Esophagus squamous epithelium (tissue), 5 donors: Measurements from ENCODE around the gene BIRC7. TPM values are rescaled to one million over a fixed set of nuclear protein-coding genes. Genes with fewer than 3 reads are reported as not detected.

Experiments
- DNase-seq: peaks from one replicate; lab custom pipeline; 2025; lab: John Stamatoyannopoulos, UW
- H3K27ac ChIP-seq, 4 donors: fragments of 200-600 bp; sonication (generic); one replicate each; pipeline ENCODE4 v1.5.1; 2016 to 2019; ENCODE audit warnings: mild to moderate bottlenecking in 1 of 4
- H3K27me3 ChIP-seq, 4 donors: fragments of 200-600 bp; sonication (generic); 1 replicate in 3 of 4; 2 replicates in 1 of 4; pipeline versions ENCODE4 v1.5.1 to v1.6.0; 2017 to 2021; ENCODE audit warnings: antibody characterized with exemption in 1 of 4
- H3K36me3 ChIP-seq, 3 donors: fragments of 200-600 bp; sonication (generic); one replicate each; pipeline ENCODE4 v1.5.1; 2016 to 2019
- H3K4me1 ChIP-seq, 3 donors: fragments of 200-600 bp; sonication (generic); one replicate each; pipeline ENCODE4 v1.5.1; 2017 to 2019
- H3K4me3 ChIP-seq, 4 donors: fragments of 200-600 bp; sonication (generic); 1 replicate in 3 of 4; 2 replicates in 1 of 4; pipeline ENCODE4 v1.5.1; 2016 to 2019; ENCODE audit warnings: mild to moderate bottlenecking in 2 of 4, moderate library complexity in 1 of 4
- H3K9me3 ChIP-seq, 3 donors: fragments of 200-600 bp; sonication (generic); one replicate each; pipeline ENCODE4 v1.5.1; 2016 to 2019
- POLR2A ChIP-seq, 4 donors: fragments of 450-650 bp; IDR thresholded peaks; one replicate each; pipeline ENCODE4 v1.6.1; 2017; ENCODE audit warnings: antibody characterized with exemption in 4 of 4, mild to moderate bottlenecking in 4 of 4, moderate library complexity in 3 of 4
- WGBS, 2 donors: methylation state at CpG; one replicate each; pipeline ENCODE4 v1.1.5; 2018; 5-methylcytosine and 5-hydroxymethylcytosine counted together
- intact Hi-C: fragments of 100-400 bp; cut with DNase I; formaldehyde crosslinking; loops from one replicate; pipeline ENCODE4 v1.15.0; 2022
- total RNA-seq, 4 donors: library from RNA; depleted of rRNA; stranded (reverse); fragments of >200 nt; gene quantifications; one replicate each; pipeline ENCODE4 v1.1.0, GENCODE V29; 2016
- TF ChIP-seq, protein P1 (sequence below), 6 experiments: fragments of 450-650 bp in 4 of 6; fragments of 200-600 bp in 2 of 6; sonication (generic) in 2 of 6; IDR thresholded peaks; one replicate each; pipeline ENCODE4 v1.5.1; 2016 to 2019; ENCODE audit warnings: antibody characterized with exemption in 6 of 6, mild to moderate bottlenecking in 4 of 6, moderate library complexity in 4 of 6
- donor health status: DM: yes; HTN: yes; CAD: no.

The BIRC7 gene
- total RNA-seq, 4 donors from 2014 or later: 0.57 TPM; not detected in 3

DNA sequence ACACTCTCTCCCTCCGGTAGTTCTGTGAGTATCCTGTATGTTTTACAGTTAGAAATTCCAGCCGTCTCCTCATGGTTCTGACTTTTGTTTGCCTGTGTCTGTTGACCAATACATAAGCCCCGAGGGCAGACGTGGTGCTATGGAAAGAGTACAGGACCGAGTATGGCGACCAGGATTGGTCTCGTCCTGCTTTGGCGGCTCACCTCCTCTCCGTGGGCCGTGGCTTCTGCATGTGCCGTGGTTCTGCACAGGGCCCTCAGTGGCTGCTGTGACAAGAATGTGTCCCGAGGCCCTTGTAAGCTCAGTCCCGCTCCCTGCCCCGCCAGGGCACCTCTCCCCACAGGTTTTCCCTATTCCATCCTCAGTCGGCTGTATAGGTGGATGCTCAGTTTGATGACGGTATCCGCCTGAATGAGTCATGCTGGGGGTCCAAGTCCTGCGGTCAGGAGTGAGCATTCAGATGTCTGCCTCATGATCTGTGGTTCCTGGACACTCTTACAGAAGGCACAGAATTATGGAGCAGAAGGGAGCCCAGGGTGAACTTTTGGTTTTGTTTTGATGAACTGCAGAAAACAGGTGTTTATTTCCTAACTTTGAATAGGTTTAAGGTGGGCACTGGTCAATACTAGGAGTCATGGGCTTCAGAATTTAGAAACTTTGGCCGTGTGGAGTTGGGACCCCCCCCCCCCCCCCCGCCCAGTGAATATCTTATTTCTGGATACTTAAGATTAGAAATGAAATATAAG is 38.1 kb downstream of the BIRC7 start:
- DNase-seq: no peak
- Histone ChIP-seq H3K27ac (peak overlapping the region in 2 of 4 donors; percentile 74 to 92), H3K27me3 (no peaks in the 10 kb centered on the region), H3K9me3 (no peaks in the 10 kb centered on the region), H3K4me1 (peaks cover 18 to 36% (median 24%) of the 10 kb centered on the region in 3 donors), H3K36me3 (peaks cover 4 to 35% (median 22%) of the 10 kb centered on the region in 3 donors), H3K4me3 (peak overlapping the region; percentile 79 to 100 (median 90))
- intact Hi-C loops: no loop called here
- TF ChIP-seq POLR2A (IDR thresholded peaks at IDR 0.05): no peak
- TF ChIP-seq, protein P1, sequence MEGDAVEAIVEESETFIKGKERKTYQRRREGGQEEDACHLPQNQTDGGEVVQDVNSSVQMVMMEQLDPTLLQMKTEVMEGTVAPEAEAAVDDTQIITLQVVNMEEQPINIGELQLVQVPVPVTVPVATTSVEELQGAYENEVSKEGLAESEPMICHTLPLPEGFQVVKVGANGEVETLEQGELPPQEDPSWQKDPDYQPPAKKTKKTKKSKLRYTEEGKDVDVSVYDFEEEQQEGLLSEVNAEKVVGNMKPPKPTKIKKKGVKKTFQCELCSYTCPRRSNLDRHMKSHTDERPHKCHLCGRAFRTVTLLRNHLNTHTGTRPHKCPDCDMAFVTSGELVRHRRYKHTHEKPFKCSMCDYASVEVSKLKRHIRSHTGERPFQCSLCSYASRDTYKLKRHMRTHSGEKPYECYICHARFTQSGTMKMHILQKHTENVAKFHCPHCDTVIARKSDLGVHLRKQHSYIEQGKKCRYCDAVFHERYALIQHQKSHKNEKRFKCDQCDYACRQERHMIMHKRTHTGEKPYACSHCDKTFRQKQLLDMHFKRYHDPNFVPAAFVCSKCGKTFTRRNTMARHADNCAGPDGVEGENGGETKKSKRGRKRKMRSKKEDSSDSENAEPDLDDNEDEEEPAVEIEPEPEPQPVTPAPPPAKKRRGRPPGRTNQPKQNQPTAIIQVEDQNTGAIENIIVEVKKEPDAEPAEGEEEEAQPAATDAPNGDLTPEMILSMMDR (IDR thresholded peaks at IDR 0.05): no peak
- 16 to 24% methylated on average over 17 to 18 of the region's 20 CpGs for WGBS, 2 donors

GRCh38 chr20:63274381-63275228 is 38.9 kb downstream of the BIRC7 start:
- DNase-seq: no peak

DNA sequence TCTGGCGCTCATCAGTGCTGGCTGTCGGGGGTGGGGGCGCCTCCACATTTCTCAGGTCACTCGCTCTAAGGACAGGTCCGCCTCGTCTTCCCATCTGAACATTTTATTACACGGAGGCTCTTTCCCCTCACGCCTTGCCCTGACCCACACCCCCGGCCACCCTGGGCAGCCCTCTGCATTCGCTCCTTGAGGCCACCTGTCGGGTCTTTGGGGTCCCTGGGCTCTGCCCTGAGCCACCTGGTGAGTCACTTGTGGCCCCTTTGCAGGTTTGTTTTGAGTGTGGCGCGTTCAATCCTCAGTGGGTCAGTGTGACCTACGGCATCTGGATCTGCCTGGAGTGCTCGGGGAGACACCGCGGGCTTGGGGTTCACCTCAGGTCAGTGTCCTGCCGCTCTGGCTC is 40.1 kb downstream of the BIRC7 start:
- intact Hi-C loops: no loop called here
- Histone ChIP-seq H3K4me3 (no peak overlapping the region), H3K27me3 (no peaks in the 10 kb centered on the region), H3K4me1 (peaks cover 18 to 32% (median 20%) of the 10 kb centered on the region in 3 donors), H3K27ac (no peak overlapping the region), H3K36me3 (peaks cover 7 to 55% (median 35%) of the 10 kb centered on the region in 3 donors), H3K9me3 (no peaks in the 10 kb centered on the region)
- DNase-seq: no peak
- 90 to 91% methylated on average over 10 to 11 of the region's 18 CpGs for WGBS, 2 donors
- TF ChIP-seq, protein P1 (IDR thresholded peaks at IDR 0.05): no peak
- TF ChIP-seq POLR2A (IDR thresholded peaks at IDR 0.05): no peak

More at GRCh38 chr20:63274381-63275228, 38.9 kb downstream of the BIRC7 start:
- Histone ChIP-seq H3K9me3 (no peaks in the 10 kb centered on the region), H3K27me3 (no peaks in the 10 kb centered on the region), H3K4me1 (peaks cover 18 to 32% (median 20%) of the 10 kb centered on the region in 3 donors), H3K27ac (no peak overlapping the region), H3K4me3 (no peak overlapping the region), H3K36me3 (peaks cover 5 to 43% (median 27%) of the 10 kb centered on the region in 3 donors)
- intact Hi-C loops: no loop called here
- no peak for TF ChIP-seq POLR2A (IDR thresholded peaks at IDR 0.05)
- TF ChIP-seq, protein P1 (IDR thresholded peaks at IDR 0.05): no peak
- 61 to 80% methylated on average over 10 of the region's 17 CpGs for WGBS, 2 donors

DNA sequence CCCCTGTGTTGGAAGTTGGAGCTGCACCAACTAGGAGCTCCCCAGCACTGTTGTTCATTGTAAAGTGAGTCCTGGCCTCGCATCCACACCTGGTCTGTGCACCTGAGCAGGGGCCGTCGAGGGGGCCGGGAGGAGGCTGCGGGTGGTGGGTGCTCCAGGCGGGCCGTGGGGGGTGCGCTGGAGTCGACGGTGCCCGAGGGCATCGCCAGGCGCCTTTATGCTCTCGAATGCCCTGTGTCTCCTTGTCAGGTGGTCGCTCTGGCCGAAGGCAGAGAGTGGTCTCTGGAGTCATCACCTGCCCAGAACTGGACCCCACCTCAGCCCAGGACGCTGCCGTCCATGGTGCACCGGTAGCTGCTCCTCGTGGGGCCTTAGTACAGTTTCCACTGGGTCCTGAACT is 41.3 kb downstream of the BIRC7 start:
- Histone ChIP-seq H3K4me3 (no peak overlapping the region), H3K9me3 (no peaks in the 10 kb centered on the region), H3K27ac (no peak overlapping the region), H3K4me1 (peaks cover 16 to 26% (median 17%) of the 10 kb centered on the region in 3 donors), H3K27me3 (no peaks in the 10 kb centered on the region), H3K36me3 (peaks cover 13 to 66% (median 36%) of the 10 kb centered on the region in 3 donors)
- DNase-seq: no peak
- intact Hi-C loops: no loop called here
- 100% methylated on average over 4 of the region's 20 CpGs; no CpG with 5 or more reads in 1 of the 2 donors for WGBS, 2 donors
- TF ChIP-seq, protein P1 (IDR thresholded peaks at IDR 0.05): no peak
- TF ChIP-seq POLR2A (IDR thresholded peaks at IDR 0.05): no peak
